B cell (primary cell): ENCODE data around the gene SENP8. TPM values are rescaled to one million over a fixed set of nuclear protein-coding genes. Genes with fewer than 3 reads are reported as not detected.

ENCODE experiments used
- ATAC-seq: fragments of 200-7000 bp; cut with Tn5 transposase; one replicate; pipeline ENCODE4 v1.10.0; 2021; ENCODE audit warnings: low read depth, mild to moderate bottlenecking, moderate number of reproducible peaks, moderate library complexity
- CTCF ChIA-PET: fragments of 350-600 bp; sonication (Branson Sonifier 250); formaldehyde crosslinking; loops from one replicate; lab custom pipeline; 2021; ENCODE audit warnings: antibody characterized with exemption, inconsistent platforms; lab: Charles Lee
- POLR2A ChIA-PET: fragments of 350-600 bp; sonication (Branson Sonifier 250); formaldehyde crosslinking; loops from one replicate; lab custom pipeline; 2021; ENCODE audit warnings: antibody characterized with exemption; lab: Charles Lee
- DNase-seq: peaks from one replicate; pipeline ENCODE4 v3.0.0; 2013
- H2AFZ ChIP-seq: 2 replicates; pipeline ENCODE4 v1.6.1; 2012; ENCODE audit warnings: mild to moderate bottlenecking, low read depth, low read length; ENCODE audit not compliant: insufficient read depth, poor library complexity, severe bottlenecking
- H3K27ac ChIP-seq, 2 donors: 1 replicate in 1 of 2; 2 replicates in 1 of 2; pipeline ENCODE4 v1.5.1; 2012 to 2013; ENCODE audit warnings: low read length in 2 of 2, mild to moderate bottlenecking in 2 of 2, moderate library complexity in 1 of 2
- H3K27me3 ChIP-seq, 4 experiments: fragments of 200-600 bp in 1 of 4; sonication (generic) in 1 of 4; replicated peaks in 1 of 4; 1 replicate in 2 of 4; 2 replicates in 2 of 4; pipeline versions ENCODE4 v1.6.1 to v1.7.0; 2013 to 2016; ENCODE audit warnings: low read length in 3 of 4, mild to moderate bottlenecking in 2 of 4, mixed read lengths in 1 of 4, moderate library complexity in 1 of 4; ENCODE audit not compliant: insufficient read depth in 4 of 4, control insufficient read depth in 3 of 4; ENCODE audit errors: control extremely low read depth in 1 of 4
- H3K36me3 ChIP-seq, 2 experiments: replicated peaks in 1 of 2; 1 replicate in 1 of 2; 2 replicates in 1 of 2; pipeline versions ENCODE4 v1.6.1 to v1.7.1; 2013; ENCODE audit warnings: low read length in 1 of 2; ENCODE audit not compliant: insufficient read depth in 2 of 2, control insufficient read depth in 1 of 2; ENCODE audit errors: control extremely low read depth in 1 of 2, extremely low read depth in 1 of 2
- H3K4me1 ChIP-seq, 2 donors: fragments of 200-600 bp in 1 of 2; sonication (generic) in 1 of 2; 1 replicate in 1 of 2; 2 replicates in 1 of 2; pipeline versions ENCODE4 v1.5.1 to v1.6.1; 2013 to 2017; ENCODE audit warnings: low read length in 2 of 2; ENCODE audit not compliant: control insufficient read depth in 2 of 2, insufficient read depth in 2 of 2
- H3K4me2 ChIP-seq: replicated peaks from 2 replicates; pipeline ENCODE3; 2012; ENCODE audit warnings: mild to moderate bottlenecking, low read depth, low read length; ENCODE audit not compliant: poor library complexity, severe bottlenecking
- H3K4me3 ChIP-seq, 5 experiments: fragments of 200-600 bp in 1 of 5; sonication (generic) in 1 of 5; 1 replicate in 3 of 5; 2 replicates in 2 of 5; pipeline versions ENCODE4 v1.5.1 to v1.7.0; 2011 to 2016; ENCODE audit warnings: low read length in 4 of 5, mild to moderate bottlenecking in 4 of 5, low read depth in 2 of 5, control low read depth in 1 of 5, moderate library complexity in 1 of 5; ENCODE audit not compliant: insufficient read depth in 1 of 5; ENCODE audit errors: control extremely low read depth in 1 of 5, extremely low read depth in 1 of 5
- H3K79me2 ChIP-seq: fragments of 200-600 bp; sonication (generic); one replicate; pipeline ENCODE4 v1.6.0; 2016; ENCODE audit warnings: low read length; ENCODE audit not compliant: control insufficient read depth, insufficient read depth
- H3K9ac ChIP-seq: fragments of 200-600 bp; sonication (generic); 2 replicates; pipeline ENCODE4 v1.6.1; 2017; ENCODE audit warnings: mild to moderate bottlenecking, low read length, moderate library complexity
- H3K9me3 ChIP-seq, 3 donors: one replicate each; pipeline versions ENCODE4 v1.6.1 to v1.7.1; 2013; ENCODE audit warnings: low read length in 2 of 3; ENCODE audit not compliant: control insufficient read depth in 2 of 3, insufficient read depth in 1 of 3; ENCODE audit errors: control extremely low read depth in 1 of 3
- H4K20me1 ChIP-seq: 2 replicates; pipeline ENCODE4 v1.6.0; 2012; ENCODE audit warnings: mild to moderate bottlenecking, low read length; ENCODE audit not compliant: insufficient read depth, control insufficient read depth, poor library complexity, severe bottlenecking
- H3K27ac Mint-ChIP-seq: one replicate; pipeline ENCODE4 v1.8.0; 2021; ENCODE audit warnings: mixed read lengths
- H3K27me3 Mint-ChIP-seq: one replicate; pipeline ENCODE4 v1.8.0; 2021; ENCODE audit warnings: mixed read lengths
- H3K4me1 Mint-ChIP-seq: one replicate; pipeline ENCODE4 v1.8.0; 2021; ENCODE audit warnings: mixed read lengths
- H3K4me3 Mint-ChIP-seq: one replicate; pipeline ENCODE4 v1.8.0; 2021; ENCODE audit warnings: mixed read lengths
- H3K9me3 Mint-ChIP-seq: one replicate; pipeline ENCODE4 v1.8.0; 2022; ENCODE audit warnings: mixed read lengths; ENCODE audit not compliant: insufficient read depth
- EZH2 ChIP-seq: IDR thresholded peaks from 2 replicates; pipeline ENCODE4 v1.6.1; 2012; ENCODE audit warnings: borderline replicate concordance, low read depth, mild to moderate bottlenecking, moderate library complexity, low read length; ENCODE audit not compliant: insufficient read depth, poor library complexity, severe bottlenecking
- WGBS: methylation state at CpG from one replicate; pipeline ENCODE4 v1.1.5; 2013; ENCODE audit warnings: missing lambda C conversion rate; ENCODE audit not compliant: insufficient coverage; 5-methylcytosine and 5-hydroxymethylcytosine counted together
- intact Hi-C: fragments of 100-400 bp; cut with micrococcal nuclease; formaldehyde crosslinking; loops from one replicate; pipeline ENCODE4 v1.10.0; 2022
- polyA plus RNA-seq: library from polyadenylated mRNA; depleted of rRNA; stranded (reverse); fragments of >200 nt; gene quantifications from 2 replicates; pipeline ENCODE4 v1.2.3, GENCODE V29; 2012
- total RNA-seq, 2 donors: library from RNA; stranded (reverse); fragments of 120-200 nt in 1 of 2; gene quantifications; 1 replicate in 1 of 2; 2 replicates in 1 of 2; pipeline versions ENCODE4 v1.2.3 to v1.2.4, GENCODE V29; 2013 to 2022
- TF ChIP-seq, protein P1 (sequence below): fragments of 200-600 bp; IDR thresholded peaks from one replicate; pipeline ENCODE4 v1.8.0; 2022; ENCODE audit warnings: antibody characterized with exemption, mild to moderate bottlenecking

The SENP8 gene
- total and polyA plus RNA-seq, 2 donors (not counting 1 experiment from before 2014, with no cell fraction given) = 0.62 to 0.69 TPM

DNA sequence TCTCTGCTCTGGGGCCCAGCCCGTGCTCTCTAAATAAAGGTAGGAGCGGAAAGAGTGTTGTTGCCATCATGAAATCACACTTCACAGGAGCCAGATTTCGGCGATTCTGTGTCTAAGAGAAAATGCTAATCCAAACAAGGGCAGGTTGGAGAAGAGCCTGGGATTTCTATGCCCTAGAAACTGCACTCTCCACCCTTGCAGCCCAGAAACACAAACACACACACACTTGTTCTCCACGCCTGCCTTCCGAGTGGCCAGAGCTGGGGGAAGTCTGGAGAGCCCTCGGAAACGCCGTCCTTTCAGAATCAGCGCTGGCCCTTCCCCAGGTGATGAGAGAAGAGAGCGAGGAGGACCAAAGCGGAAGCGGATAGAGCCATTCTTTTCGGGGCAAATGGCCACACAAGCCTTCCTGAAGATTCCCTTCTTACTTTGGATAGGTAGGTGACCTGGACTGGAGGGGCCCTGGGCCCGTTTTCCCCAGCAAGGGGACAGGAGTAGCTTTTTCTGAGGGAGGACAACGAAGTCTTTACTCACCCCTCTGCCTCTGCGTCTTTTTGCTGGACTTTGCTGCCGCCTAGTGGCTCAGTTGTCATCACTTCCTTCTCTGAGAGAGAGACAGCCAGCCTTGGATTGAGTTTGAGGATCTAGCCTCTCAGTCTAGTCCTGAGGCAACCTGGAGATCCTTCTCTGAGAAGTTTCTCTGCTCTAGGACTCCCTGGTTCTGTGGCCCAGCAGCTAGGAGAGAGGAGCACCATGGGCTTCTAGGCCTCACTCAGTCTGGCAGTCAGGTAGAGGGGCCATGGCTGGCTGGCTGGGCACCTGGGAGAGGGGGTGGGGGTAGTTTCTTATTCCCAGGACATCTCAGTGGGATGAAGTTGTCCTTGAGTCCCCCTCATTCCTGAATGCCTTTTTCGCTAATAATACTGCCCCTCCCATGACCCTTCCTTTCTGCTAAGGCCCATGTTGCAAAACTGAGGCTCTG, 37.7 kb downstream of the SENP8 start:
- H3K27ac Mint-ChIP-seq = no peak overlapping the region
- Histone ChIP-seq H3K9ac (peak overlapping the region; percentile 66), H3K4me2 (peak overlapping the region; percentile 91), H3K9me3 (no peaks in the 10 kb centered on the region), H3K79me2 (no peaks in the 10 kb centered on the region), H3K4me3 (peak overlapping the region; percentile 26 to 63 (median 28)), H4K20me1 (no peaks in the 10 kb centered on the region), H3K4me1 (peaks cover 0 to 5% of the 10 kb centered on the region in 2 donors), H3K36me3 (no peaks in the 10 kb centered on the region), H2AFZ (peak overlapping the region; percentile 86), H3K27me3 (peaks cover 0 to 7% (median 0%) of the 10 kb centered on the region in 4 experiments), H3K27ac (peak overlapping the region in 1 of 2 donors; percentile 43)
- DNase-seq (peak; percentile 83), ATAC-seq (peak; percentile 86)
- H3K4me1 Mint-ChIP-seq = peaks cover 9% of the 10 kb centered on the region
- intact Hi-C loops = loop anchor here (1.0 to 10.0 kb wide), 3 partner anchors 111 to 372 kb away; no protein-coding TSS in a partner anchor
- ChIA-PET CTCF (interaction anchor here (0.6 to 4.4 kb wide), 21 partner anchors 8 to 711 kb away, joined by 3 to 87 read pairs (median 3); no protein-coding TSS in a partner anchor), POLR2A (no interaction called here)
- H3K27me3 Mint-ChIP-seq = no peaks in the 10 kb centered on the region
- peak overlapping the region; percentile 87 for H3K4me3 Mint-ChIP-seq
- no peak for TF ChIP-seq EZH2
- TF ChIP-seq, protein P1, sequence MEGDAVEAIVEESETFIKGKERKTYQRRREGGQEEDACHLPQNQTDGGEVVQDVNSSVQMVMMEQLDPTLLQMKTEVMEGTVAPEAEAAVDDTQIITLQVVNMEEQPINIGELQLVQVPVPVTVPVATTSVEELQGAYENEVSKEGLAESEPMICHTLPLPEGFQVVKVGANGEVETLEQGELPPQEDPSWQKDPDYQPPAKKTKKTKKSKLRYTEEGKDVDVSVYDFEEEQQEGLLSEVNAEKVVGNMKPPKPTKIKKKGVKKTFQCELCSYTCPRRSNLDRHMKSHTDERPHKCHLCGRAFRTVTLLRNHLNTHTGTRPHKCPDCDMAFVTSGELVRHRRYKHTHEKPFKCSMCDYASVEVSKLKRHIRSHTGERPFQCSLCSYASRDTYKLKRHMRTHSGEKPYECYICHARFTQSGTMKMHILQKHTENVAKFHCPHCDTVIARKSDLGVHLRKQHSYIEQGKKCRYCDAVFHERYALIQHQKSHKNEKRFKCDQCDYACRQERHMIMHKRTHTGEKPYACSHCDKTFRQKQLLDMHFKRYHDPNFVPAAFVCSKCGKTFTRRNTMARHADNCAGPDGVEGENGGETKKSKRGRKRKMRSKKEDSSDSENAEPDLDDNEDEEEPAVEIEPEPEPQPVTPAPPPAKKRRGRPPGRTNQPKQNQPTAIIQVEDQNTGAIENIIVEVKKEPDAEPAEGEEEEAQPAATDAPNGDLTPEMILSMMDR = peak; percentile 93
- 21% methylated on average over 17 of the region's 19 CpGs for WGBS
- H3K9me3 Mint-ChIP-seq = no peaks in the 10 kb centered on the region
